NCI-H1105 treated with DMSO at 0.1 percent for 48 hours (cell line): ENCODE measurements around the gene GNAZ.

Experiments
- DNase-seq: peaks from one replicate; lab custom pipeline; 2025; lab: John Stamatoyannopoulos, UW

The GNAZ gene

DNA sequence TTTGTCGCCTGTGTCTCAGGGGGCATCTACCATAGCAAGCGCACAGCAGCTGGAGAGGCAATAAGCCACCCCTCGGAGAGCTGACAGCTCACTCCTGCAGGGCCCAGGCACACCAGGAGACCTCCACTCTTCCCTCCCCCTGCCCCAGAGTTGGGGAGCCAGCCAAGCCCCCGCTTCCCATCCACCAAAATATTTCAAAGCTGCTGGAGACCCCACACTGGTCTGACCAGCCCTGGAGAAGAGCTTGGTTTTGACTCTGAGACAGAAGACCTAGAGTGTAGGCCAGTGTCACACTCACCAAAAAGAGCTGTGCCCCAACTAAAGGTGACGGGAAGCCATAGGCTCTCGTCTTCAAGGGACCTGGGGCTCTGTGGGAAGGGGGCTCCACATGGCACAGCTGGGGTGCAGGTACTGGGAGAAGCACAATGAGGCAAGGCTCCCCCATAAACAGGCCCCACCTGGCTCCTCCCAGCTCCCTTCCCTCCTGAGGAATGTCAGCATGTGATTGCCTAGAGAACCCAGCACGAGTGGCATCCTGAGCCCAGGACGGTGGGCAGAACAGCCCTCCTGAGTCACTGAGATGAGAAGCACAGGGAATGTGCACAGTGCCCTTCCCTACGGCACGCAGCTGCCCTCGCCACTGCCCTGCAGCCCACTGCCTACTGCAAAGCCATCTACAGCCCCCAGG, 5.8 kb upstream of the GNAZ start:
- DNase-seq = no peak

DNA sequence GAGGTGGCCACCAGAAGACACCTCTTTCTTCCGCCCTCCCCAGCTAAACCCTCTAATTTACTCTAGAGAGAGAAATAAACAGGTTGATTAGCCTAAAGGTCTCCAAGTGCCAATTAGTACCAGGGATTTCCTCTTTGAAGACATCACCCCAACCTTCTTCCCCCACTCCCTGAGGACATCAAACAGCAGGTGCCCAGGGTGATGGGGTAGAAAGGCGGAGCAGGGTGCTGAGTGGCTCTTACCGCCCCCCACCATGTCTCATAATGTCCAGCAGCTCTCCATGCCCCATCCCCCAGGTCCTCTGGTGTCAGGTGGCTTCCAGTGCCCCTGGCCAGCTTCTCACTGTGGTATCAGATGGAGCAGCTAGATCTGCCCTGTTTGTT, 5.3 kb upstream of the GNAZ start:
- no peak for DNase-seq

GRCh38 chr22:23065495-23066122, 4.7 kb upstream of the GNAZ start:
- DNase-seq = no peak

DNA sequence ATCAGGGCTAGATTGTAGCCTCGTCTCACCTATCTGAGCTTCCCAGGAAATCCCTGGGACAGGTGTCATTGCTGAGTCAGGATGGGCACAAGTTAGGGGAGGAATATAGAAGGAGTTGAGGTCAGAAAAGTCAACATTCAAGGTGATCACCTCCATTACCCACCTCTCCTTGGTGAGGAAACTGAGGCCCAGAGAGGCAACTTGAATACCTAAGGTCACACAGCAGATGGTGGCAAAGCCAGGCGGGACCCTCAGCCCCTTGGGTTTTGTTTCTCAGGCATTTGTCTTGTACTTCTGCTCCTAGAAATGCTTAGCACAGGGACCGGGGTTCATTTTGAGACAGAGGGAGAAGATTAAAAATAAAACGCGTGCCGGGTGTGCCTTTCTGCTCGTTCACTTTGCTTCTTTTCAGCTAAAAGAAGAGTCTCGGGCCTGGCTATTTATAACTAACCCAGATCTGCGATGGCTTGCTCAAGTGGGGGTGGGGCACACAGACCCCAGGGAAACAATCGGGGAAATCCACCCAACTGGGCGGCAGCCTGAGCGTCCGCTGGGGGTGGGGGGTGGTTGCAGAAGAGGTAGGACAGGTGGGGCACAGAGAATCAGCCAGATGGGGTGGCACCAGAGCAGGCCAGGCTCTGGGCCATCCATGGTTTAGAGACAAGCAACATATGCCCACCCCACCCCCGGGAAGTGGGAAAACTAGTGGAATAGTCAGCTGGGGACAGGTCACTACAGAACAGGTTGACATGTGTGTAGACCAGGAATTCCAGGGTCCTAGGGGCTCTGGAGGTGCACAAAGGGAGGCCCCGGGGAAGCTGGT, 3.9 kb upstream of the GNAZ start:
- no peak for DNase-seq

DNA sequence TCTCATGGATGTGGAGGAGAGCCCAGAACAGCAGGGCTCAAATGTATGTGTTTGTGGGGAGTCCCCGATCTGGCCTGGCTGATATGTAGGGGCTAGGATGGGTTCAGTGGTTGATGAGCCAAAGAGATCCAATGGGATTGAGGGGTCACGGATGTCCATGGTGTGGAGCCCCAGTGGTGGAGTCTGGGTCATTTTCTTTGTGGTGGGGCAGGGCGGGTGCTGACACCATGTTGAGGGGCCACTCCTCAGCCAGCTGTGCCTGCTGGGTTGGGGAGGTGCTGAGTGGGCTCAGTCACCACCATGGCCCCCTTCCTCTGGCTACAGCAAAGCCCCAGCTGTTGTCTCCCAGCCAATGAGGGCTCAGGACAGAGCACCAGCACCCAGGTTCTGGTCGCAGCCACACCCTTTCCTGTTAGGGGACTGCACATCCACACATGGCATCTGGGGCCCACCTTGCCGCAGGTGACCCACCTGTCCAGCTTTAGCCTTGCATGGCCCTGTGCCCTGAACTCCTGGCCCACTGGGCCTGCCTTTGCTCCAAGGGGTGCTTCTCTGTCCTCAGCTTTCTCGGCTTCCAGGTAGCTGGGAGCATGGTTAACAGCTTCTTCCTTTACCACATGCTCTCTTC, 3.2 kb upstream of the GNAZ start:
- no peak for DNase-seq

DNA sequence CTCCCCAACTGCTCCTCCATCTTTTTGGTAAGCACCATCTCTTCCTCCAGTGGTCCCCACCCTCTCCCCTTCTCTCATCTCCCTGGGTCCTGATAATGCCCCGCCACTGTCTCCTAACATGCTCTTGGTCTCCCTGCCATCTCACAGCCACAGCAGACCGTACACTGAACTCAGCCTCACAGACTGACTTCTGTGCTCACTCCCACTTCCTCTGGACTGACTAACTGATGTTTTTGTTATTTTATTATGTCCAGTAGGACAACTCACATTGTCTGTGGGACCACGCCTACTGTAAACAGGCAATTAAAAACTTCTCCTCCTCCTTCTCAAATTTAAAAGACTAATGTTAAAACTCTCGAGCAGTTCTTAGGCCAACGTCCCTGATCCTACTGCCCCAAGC, 2.6 kb upstream of the GNAZ start:
- no peak for DNase-seq

DNA sequence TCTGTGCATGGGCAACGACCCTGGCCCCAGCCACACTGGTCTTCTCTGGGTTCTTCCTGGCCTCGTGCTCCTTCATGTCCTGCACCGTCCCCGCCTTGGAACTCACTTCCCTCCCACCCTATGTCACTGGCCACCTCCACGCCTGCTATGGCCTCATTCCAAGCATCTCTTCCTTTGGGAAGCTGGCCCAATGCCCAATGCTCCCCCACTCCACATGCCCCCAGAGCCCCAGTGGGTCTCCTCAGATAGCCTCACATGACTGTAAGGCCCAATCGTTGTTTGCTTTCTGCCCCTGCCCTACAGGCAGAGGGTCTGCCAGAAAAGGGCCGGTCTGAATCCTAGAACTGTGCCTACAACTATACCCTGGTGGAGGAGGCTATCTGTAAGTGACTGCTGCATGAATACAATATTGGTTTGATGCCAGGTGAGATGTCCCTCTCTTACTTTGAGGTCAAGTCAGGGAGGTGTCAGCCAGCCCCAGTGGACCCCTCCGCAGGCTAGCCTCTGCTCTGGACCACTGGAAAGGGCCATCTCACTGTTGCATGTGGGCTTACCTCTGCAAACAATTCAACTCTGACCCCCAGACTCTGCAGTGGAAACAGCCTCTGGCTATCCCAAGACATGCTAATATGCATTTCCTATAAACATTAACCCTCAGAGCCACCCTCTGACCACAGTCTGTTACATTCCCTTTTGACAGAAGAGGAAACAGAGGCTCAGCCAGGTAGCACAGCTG, 2.1 kb upstream of the GNAZ start:
- DNase-seq = no peak

GRCh38 chr22:23068832-23069385, 1.4 kb upstream of the GNAZ start:
- DNase-seq = no peak

GRCh38 chr22:23069502-23070357, 589 bp upstream of the GNAZ start:
- peak; percentile 87 for DNase-seq

DNA sequence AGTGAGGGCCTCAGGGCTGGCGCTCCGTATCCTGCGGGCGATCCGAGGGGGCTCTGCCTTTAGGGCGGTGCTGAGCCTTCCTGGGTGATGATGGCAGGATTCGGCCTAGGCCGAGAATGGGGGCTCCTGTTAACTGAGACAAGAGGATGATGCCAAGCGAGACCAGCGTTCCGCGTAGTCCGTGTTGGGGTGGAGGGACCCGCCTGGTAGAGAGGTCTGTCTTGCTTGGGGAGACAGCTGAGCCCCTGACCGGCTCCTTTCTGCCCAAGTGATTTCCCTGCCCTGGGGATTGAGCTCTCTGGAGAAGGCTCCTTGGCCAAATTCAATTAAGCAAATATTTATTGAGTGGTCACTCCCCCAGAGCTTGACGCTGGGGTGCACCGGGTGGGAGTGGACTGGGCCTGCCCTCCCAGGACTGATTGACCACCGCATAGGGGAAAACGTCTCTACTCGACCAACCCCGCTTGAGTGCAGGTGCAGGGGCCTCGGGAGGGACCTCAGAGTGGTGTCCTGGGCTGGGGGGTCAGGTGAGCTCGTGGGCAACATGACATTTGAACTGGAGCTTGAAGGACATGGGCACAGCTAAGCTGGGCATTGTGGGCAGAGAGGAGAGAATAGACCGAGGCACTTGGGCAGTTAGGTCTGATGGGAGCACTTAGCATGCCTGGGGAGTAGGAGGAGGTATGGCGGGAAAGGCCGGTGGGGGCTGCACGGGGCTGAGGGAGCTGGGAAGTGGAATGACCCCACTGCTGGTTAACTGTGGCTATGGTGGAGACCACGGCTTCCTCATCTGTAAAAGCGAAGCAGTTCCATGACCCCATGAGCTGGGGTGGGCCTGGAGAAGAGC, 1.1 kb downstream of the GNAZ start:
- no peak for DNase-seq

DNA sequence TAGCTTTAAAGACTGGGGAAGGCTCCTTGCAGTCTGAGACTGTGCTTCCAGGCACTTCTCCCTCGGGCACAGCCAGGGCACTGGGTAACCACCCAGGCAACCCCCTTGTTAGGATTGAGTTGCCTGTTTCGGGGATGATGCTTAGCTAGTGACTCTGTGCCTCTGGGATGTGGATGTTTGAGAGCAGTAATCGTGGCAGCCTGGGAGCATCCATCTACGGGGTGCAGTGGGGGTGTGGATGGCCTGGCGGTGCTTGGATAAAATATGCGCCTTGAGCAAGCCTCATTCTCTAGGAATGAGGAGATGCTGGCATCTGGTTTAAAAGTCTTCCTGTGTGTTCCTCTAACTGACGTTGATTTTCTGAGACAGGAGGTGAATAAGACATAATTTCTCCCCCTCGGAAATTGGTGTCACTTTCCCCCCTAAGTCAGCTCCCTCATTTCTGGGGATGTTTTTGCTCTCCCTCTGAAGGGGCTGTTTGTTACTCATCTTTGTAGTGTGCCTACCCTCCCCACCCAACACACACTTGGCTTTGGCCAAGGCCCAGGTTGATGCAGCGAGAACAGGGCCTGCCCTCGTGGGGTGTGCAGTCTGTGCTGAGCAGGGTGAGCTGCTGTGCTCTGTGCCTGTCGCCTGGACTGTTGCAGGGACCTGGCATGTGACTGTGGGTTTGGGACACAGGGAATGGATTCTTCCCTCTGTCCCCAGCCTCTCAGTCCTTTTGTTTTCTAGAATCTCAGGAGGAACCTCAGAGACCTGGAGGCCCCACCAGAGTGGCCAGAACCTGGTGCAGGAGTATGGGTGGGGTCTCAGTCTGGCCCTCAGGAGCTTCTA, 2.0 kb downstream of the GNAZ start:
- DNase-seq = no peak

GRCh38 chr22:23072911-23073491, 2.7 kb downstream of the GNAZ start:
- DNase-seq = no peak

- DNase-seq = no peak
Measured at GRCh38 chr22:23073526-23074229, 3.4 kb downstream of the GNAZ start.

GRCh38 chr22:23074451-23074850, 4.1 kb downstream of the GNAZ start:
- no peak for DNase-seq

DNA sequence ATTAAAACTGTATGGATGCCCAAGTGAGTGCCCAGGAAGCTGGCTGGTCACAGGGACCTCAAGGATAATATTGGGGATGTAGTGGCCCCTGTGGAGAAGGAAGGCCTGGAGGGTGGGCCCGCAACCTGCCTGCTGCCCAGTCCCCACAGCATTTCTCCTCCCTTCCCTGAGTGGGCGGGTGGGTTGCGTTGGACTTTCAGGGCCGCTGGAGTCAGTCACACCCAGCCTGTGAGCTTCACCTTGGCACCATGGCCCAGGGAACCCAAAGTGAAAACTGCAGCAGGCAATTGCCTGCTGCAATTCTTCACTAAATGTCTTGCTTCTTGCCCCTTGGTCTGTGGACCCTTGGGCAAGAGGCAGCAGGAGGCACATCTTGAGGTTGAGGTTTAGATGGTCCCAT, 4.7 kb downstream of the GNAZ start:
- DNase-seq = no peak

DNA sequence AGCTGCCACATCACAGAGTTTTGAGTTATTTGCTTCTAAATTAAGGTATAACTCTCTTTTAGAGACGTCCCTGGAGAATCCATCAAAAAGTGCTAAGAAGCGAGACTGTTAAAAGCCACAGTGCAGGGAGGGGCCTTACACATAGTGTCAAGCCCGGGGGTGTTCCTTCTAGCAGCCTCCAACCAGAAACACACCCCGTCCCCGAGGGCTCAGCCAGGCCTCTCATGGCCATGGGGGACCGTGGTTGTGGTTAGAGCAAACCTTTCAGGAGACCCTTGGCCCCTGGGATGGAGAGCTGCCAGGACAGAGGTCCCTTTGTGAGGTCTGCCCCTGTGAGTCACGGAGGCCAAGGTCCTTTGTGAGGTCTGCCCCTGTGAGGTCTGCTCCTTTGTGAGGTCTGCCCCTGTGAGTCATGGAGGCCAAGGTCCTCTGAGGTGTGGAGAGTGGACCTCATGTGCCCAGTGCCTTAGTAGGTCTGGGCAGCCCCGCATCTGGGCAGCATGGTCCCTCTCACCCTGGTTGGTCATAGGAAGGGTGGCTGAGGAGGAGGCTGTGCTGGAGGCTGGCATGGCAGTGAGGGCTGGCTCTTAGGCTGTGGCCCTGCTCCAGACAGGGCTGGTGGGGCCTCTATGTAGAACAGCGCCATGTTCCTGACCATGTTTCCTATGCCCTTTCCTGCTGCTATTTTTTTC, 5.4 kb downstream of the GNAZ start:
- no peak for DNase-seq

DNA sequence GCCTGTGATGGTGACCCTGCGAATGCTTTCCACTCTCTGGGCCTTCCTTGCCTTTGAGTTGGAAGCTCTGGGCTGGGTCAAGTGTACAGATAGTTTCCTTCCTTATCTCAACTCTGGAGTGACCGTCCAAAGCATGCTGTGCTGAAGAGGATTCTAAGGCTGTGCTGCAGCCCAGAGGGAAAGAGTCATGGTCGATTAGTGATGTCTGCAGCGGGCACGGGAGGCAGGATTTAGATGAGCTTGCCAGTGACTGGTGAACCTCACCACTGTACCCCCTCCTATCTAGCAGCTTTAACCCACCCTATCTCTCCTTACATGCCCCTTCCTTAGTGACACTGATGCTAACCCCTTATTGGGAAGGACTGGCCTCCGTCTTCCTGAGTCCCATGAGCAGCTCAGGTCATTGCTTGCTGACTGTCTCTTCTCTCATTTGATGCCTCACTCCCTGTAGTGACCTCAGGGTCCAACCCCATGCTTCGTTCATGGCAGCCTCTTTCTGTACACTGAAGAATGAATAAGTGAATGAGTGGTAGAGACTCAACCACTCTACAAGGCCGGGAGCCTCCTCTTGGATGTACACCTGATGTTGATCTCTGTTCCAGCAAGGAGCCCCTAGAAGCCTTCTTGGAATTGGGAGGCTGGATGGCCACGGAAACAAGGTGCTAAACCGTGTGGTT, 6.7 kb downstream of the GNAZ start:
- DNase-seq = no peak
